A549 (cell line): ENCODE results near the gene FBXL7. TPM values are rescaled to one million over a fixed set of nuclear protein-coding genes. Genes with fewer than 3 reads are reported as not detected.

Experiments
- ATAC-seq, 2 experiments: fragments of 200-7000 bp in 1 of 2; fragments of >200 bp in 1 of 2; cut with Nextera tagmentation in 1 of 2; cut with Tn5 transposase in 1 of 2; 3 replicates each; pipeline versions ENCODE4 v1.8.0 to v1.9.1; 2018 to 2020; ENCODE audit warnings: mild to moderate bottlenecking in 1 of 2, moderate library complexity in 1 of 2
- CTCF ChIA-PET: fragments of 300-600 bp; sonication (Branson Sonifier 250); formaldehyde crosslinking; extraction: SDS; loops from one replicate; lab custom pipeline; 2021; ENCODE audit warnings: antibody characterized with exemption, inconsistent platforms; lab: Yijun Ruan, JAX
- POLR2A ChIA-PET: fragments of 350-600 bp; formaldehyde crosslinking; extraction: SDS; loops from one replicate; lab custom pipeline; 2021; ENCODE audit warnings: antibody characterized with exemption, inconsistent platforms; lab: Yijun Ruan, JAX
- DNase-seq, 2 experiments: peaks; one replicate each; pipeline versions ENCODE4 v3.0.0 to v3.0.0-alpha.2; 2011 to 2016; ENCODE audit warnings: low read depth in 1 of 2, low spot score in 1 of 2
- FAIRE-seq: peaks from 2 replicates; lab custom pipeline; 2011; peaks lifted over from hg19 to GRCh38; lab: Jason Lieb, UNC
- H3K27ac ChIP-seq, 2 experiments: fragments of >200 bp; sonication (Bioruptor Twin); formaldehyde crosslinking; 3 replicates each; pipeline ENCODE4 v1.5.1; 2016 to 2017
- H3K4me1 ChIP-seq: fragments of >200 bp; sonication (Bioruptor Twin); formaldehyde crosslinking; 3 replicates; pipeline ENCODE4 v1.6.1; 2016
- H3K4me2 ChIP-seq: fragments of >200 bp; sonication (Bioruptor Twin); formaldehyde crosslinking; 3 replicates; pipeline ENCODE4 v1.6.1; 2016
- H3K4me3 ChIP-seq: fragments of >200 bp; sonication (Bioruptor Twin); formaldehyde crosslinking; 3 replicates; pipeline ENCODE4 v1.5.1; 2016
- H3K9me3 ChIP-seq: fragments of >200 bp; sonication (Bioruptor Twin); formaldehyde crosslinking; 3 replicates; pipeline ENCODE4 v1.6.1; 2016
- BCL3 ChIP-seq: fragments of >200 bp; sonication (Bioruptor Twin); formaldehyde crosslinking; IDR thresholded peaks from 3 replicates; pipeline ENCODE4 v1.6.1; 2016
- BHLHE40 ChIP-seq: IDR thresholded peaks from 2 replicates; pipeline ENCODE4 v1.6.1; 2012; ENCODE audit warnings: low read depth, low read length, inconsistent platforms
- CTCF ChIP-seq: fragments of >200 bp; sonication (Bioruptor Twin); formaldehyde crosslinking; IDR thresholded peaks from 3 replicates; pipeline ENCODE4 v1.5.1; 2016
- ELK1 ChIP-seq: fragments of 150-350 bp; IDR thresholded peaks from 2 replicates; pipeline ENCODE4 v1.6.1; 2014; ENCODE audit warnings: low read depth, mild to moderate bottlenecking, low read length
- EP300 ChIP-seq, 2 experiments: fragments of >200 bp; sonication (Bioruptor Twin); formaldehyde crosslinking; IDR thresholded peaks; 2 replicates in 1 of 2; 3 replicates in 1 of 2; pipeline ENCODE4 v1.6.1; 2016 to 2017
- ESRRA ChIP-seq: fragments of 150-350 bp; IDR thresholded peaks from 2 replicates; pipeline ENCODE4 v1.6.1; 2014; ENCODE audit warnings: mild to moderate bottlenecking, low read length, borderline replicate concordance
- FOXS1 ChIP-seq: fragments of 250-450 bp; sonication (Bioruptor Pico); IDR thresholded peaks from 2 replicates; pipeline ENCODE4 v1.5.0; 2020; ENCODE audit warnings: mild to moderate bottlenecking, moderate library complexity
- HOXB13 ChIP-seq: fragments of 250-450 bp; sonication (Bioruptor Pico); IDR thresholded peaks from 2 replicates; pipeline ENCODE4 v1.5.0; 2020; ENCODE audit warnings: low read depth, mild to moderate bottlenecking, moderate library complexity
- HOXB5 ChIP-seq: fragments of 250-450 bp; sonication (Bioruptor Pico); IDR thresholded peaks from 2 replicates; pipeline ENCODE4 v1.5.0; 2020; ENCODE audit warnings: mild to moderate bottlenecking, moderate library complexity
- MAFK ChIP-seq: fragments of 450-650 bp; IDR thresholded peaks from 2 replicates; pipeline ENCODE4 v1.6.1; 2014; ENCODE audit not compliant: partially characterized antibody
- MAX ChIP-seq: IDR thresholded peaks from 2 replicates; pipeline ENCODE4 v1.6.1; 2012
- PHF8 ChIP-seq: fragments of 200-600 bp; sonication (generic); IDR thresholded peaks from 2 replicates; pipeline ENCODE4 v1.6.1; 2016; ENCODE audit warnings: low read depth, mild to moderate bottlenecking, antibody characterized with exemption, moderate library complexity, borderline replicate concordance
- POLR2A ChIP-seq: IDR thresholded peaks from 2 replicates; pipeline ENCODE4 v1.6.1; 2012; ENCODE audit warnings: mild to moderate bottlenecking, low read length
- RFX5 ChIP-seq: fragments of 450-650 bp; IDR thresholded peaks from 2 replicates; pipeline ENCODE4 v1.7.1; 2014; ENCODE audit warnings: antibody characterized with exemption, mild to moderate bottlenecking, moderate library complexity
- RNF2 ChIP-seq: fragments of 200-600 bp; sonication (generic); IDR thresholded peaks from 2 replicates; pipeline ENCODE4 v1.6.1; 2016; ENCODE audit warnings: low read depth, mild to moderate bottlenecking, antibody characterized with exemption, moderate library complexity, borderline replicate concordance
- TFCP2L1 ChIP-seq: fragments of 250-450 bp; sonication (Bioruptor Pico); IDR thresholded peaks from 2 replicates; pipeline ENCODE4 v1.5.0; 2021; ENCODE audit warnings: mild to moderate bottlenecking
- ZC3H11A ChIP-seq: fragments of 450-650 bp; IDR thresholded peaks from 2 replicates; pipeline ENCODE4 v1.6.1; 2014; ENCODE audit warnings: antibody characterized with exemption, mild to moderate bottlenecking
- ZFP36 ChIP-seq: fragments of 450-650 bp; IDR thresholded peaks from 2 replicates; pipeline ENCODE4 v1.6.1; 2014; ENCODE audit warnings: borderline replicate concordance; ENCODE audit not compliant: partially characterized antibody
- WGBS: methylation state at CpG from one replicate; pipeline ENCODE4 v1.1.6; 2017; ENCODE audit errors: missing lambda C conversion rate; 5-methylcytosine and 5-hydroxymethylcytosine counted together
- polyA plus RNA-seq, 4 experiments: library from polyadenylated mRNA; depleted of rRNA in 3 of 4; stranded (reverse); fragments of >200 nt; fragmentation: RNase III in 1 of 4; extraction: RNeasy Plus Mini Kit Qiagen cat#74134 plus additional on column Dnase treatment in 1 of 4; gene quantifications; 2 replicates in 3 of 4; 3 replicates in 1 of 4; pipeline ENCODE4 v1.2.3, GENCODE V29; 2011 to 2017
- TF ChIP-seq, protein P1 (sequence below): fragments of 200-600 bp; sonication (generic); IDR thresholded peaks from 2 replicates; pipeline ENCODE4 v1.6.1; 2016; ENCODE audit warnings: antibody characterized with exemption, mild to moderate bottlenecking, moderate library complexity
- TF ChIP-seq, protein P2 (sequence below): fragments of >200 bp; sonication (Bioruptor Twin); formaldehyde crosslinking; IDR thresholded peaks from 2 replicates; pipeline ENCODE4 v1.6.1; 2016
- TF ChIP-seq, protein P3 (sequence below): fragments of 250-450 bp; sonication (Bioruptor Pico); IDR thresholded peaks from 2 replicates; pipeline ENCODE4 v1.5.0; 2021; ENCODE audit warnings: mild to moderate bottlenecking, moderate library complexity, borderline replicate concordance

FBXL7 gene
- polyA plus RNA-seq, 2 of the 4 experiments (the other 2 are of a cell fraction): 0.90 to 1.7 TPM

DNA sequence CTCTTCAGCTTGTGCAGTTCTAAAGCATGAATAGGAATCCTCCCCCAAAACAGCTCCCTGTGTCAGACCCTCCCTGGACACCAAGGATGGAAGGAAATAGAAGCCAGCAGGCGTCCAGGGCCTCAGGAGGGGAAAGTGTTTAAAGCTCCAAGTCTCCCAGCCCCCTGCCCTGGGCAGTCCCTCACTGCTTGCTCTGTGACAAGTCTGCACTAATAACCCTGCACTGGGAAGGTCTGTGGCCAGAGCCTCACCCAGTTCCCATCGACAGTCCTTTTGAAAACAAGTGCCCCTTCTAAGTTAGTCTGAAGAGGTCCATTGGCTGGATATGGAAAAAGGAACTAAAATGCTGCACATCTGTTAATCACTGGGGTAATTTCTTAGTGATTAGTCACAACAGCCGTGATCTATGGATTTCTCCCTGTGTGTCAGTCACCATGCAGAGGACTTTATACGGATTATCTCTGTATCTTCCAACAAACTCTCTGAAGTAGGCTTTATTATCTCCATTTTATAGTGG is 195.3 kb downstream of the FBXL7 start:
- no peak for DNase-seq
- CTCF ChIA-PET: no interaction called here
- ATAC-seq: no peak

DNA sequence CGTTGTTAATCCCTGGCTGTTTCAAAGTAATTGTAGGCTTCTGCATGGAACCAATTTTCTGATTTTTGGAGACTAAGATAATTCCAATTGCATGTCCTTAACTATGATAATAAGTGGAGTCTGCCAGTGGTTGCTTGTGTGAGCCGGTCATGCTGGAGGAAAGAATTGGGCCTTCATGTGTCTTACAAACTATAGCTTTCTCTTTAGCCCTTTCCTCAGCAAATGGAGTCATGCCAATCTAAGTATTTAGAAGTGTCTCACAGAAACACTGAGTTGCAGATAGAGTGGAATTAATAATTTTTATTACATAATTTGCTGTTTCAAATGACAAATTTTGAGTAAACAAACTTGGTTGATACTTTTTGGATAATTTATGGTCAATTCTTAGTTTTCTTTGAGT is 200.4 kb downstream of the FBXL7 start:
- WGBS: 77% methylated on average over 2 of the region's 2 CpGs
- ATAC-seq: no peak

More for the DNA sequence above, 195.3 kb downstream of the FBXL7 start:
- 20% methylated on average over 4 of the region's 4 CpGs for WGBS
- H3K4me3 ChIP-seq: no peak overlapping the region
- no peaks in the 10 kb centered on the region for H3K9me3 ChIP-seq
- no peaks in the 10 kb centered on the region for H3K4me1 ChIP-seq
- no peak for FAIRE-seq
- no peak for TF ChIP-seq BHLHE40
- no peak for TF ChIP-seq ESRRA
- no peak for TF ChIP-seq MAX
- TF ChIP-seq, protein P1, sequence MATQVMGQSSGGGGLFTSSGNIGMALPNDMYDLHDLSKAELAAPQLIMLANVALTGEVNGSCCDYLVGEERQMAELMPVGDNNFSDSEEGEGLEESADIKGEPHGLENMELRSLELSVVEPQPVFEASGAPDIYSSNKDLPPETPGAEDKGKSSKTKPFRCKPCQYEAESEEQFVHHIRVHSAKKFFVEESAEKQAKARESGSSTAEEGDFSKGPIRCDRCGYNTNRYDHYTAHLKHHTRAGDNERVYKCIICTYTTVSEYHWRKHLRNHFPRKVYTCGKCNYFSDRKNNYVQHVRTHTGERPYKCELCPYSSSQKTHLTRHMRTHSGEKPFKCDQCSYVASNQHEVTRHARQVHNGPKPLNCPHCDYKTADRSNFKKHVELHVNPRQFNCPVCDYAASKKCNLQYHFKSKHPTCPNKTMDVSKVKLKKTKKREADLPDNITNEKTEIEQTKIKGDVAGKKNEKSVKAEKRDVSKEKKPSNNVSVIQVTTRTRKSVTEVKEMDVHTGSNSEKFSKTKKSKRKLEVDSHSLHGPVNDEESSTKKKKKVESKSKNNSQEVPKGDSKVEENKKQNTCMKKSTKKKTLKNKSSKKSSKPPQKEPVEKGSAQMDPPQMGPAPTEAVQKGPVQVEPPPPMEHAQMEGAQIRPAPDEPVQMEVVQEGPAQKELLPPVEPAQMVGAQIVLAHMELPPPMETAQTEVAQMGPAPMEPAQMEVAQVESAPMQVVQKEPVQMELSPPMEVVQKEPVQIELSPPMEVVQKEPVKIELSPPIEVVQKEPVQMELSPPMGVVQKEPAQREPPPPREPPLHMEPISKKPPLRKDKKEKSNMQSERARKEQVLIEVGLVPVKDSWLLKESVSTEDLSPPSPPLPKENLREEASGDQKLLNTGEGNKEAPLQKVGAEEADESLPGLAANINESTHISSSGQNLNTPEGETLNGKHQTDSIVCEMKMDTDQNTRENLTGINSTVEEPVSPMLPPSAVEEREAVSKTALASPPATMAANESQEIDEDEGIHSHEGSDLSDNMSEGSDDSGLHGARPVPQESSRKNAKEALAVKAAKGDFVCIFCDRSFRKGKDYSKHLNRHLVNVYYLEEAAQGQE: no peak
- no peak overlapping the region for H3K27ac ChIP-seq
- POLR2A ChIA-PET: no interaction called here
- H3K4me2 ChIP-seq: no peak overlapping the region

More for the DNA sequence above, 200.4 kb downstream of the FBXL7 start:
- H3K27ac ChIP-seq: no peak overlapping the region
- H3K4me2 ChIP-seq: no peak overlapping the region
- FAIRE-seq (no peak), DNase-seq (no peak)
- TF ChIP-seq HOXB13 (CRISPR knock-in tag): no peak
- TF ChIP-seq PHF8: no peak
- TF ChIP-seq ZFP36: no peak
- no peak for TF ChIP-seq FOXS1 (CRISPR knock-in tag)
- no peak for TF ChIP-seq CTCF
- TF ChIP-seq POLR2A: no peak
- TF ChIP-seq, protein P2, sequence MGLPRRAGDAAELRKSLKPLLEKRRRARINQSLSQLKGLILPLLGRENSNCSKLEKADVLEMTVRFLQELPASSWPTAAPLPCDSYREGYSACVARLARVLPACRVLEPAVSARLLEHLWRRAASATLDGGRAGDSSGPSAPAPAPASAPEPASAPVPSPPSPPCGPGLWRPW: no peak
- TF ChIP-seq, protein P3, sequence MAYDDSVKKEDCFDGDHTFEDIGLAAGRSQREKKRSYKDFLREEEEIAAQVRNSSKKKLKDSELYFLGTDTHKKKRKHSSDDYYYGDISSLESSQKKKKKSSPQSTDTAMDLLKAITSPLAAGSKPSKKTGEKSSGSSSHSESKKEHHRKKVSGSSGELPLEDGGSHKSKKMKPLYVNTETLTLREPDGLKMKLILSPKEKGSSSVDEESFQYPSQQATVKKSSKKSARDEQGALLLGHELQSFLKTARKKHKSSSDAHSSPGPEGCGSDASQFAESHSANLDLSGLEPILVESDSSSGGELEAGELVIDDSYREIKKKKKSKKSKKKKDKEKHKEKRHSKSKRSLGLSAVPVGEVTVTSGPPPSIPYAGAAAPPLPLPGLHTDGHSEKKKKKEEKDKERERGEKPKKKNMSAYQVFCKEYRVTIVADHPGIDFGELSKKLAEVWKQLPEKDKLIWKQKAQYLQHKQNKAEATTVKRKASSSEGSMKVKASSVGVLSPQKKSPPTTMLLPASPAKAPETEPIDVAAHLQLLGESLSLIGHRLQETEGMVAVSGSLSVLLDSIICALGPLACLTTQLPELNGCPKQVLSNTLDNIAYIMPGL: no peak
- TF ChIP-seq ELK1: no peak
- no peak for TF ChIP-seq RFX5
- no peak for TF ChIP-seq MAFK
- TF ChIP-seq ZC3H11A: no peak
- no peak for TF ChIP-seq BCL3
- no peak for TF ChIP-seq EP300 (IDR thresholded peaks at IDR 0.05)
- TF ChIP-seq HOXB5 (CRISPR knock-in tag): no peak
- TF ChIP-seq TFCP2L1: no peak
- TF ChIP-seq RNF2: no peak
- ChIA-PET POLR2A (no interaction called here), CTCF (no interaction called here)
- H3K4me1 ChIP-seq: no peaks in the 10 kb centered on the region
- no peak overlapping the region for H3K4me3 ChIP-seq
- no peaks in the 10 kb centered on the region for H3K9me3 ChIP-seq
